GM21423 (cell line): ENCODE data around the gene FOXJ3.

Experiments
- ATAC-seq: cut with Tn5 transposase; IDR thresholded peaks from one replicate; pipeline ENCODE4 v1.9.1; 2021; ENCODE audit warnings: mild to moderate bottlenecking, moderate library complexity; ENCODE audit not compliant: unreplicated experiment

FOXJ3 gene

DNA sequence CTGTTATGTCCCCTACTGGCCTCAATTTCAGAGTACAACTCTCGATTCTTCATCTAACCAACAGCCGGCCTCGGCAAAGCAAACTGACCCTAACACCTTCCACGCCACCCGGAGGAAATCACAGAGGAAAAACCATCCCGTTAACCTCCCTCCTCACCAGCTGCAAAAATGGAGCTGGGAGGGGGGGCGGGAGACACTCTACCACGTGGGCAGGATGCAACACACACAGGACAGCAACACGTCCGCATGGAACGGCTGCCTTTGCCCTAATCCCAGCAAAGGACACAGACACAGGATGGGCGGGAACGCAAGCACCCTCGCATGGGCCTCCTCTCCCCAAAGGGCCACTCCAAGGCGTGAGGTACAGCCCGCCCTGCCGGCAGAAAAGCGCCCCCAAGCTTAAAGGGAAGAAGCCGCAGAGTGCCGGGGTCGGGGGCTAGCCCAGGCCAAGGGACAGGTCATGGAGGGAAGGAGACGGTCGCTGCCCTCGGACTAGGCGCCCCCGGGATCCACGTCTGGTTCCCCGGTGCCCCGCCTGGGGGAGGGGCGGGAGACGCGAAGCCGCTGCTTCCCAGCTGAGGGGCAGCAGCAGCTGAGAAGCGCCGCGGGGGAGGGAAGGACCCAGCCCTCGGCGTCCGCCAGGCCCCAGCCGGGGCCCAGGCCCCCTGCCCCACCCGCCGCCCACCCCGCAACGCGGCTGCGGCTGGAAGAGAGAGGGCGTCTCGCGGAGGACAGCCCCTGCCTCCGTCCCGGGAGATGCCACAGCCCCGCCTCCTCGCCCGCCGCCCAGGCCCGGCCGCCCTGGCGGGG lies 590 bp downstream of the FOXJ3 start:
- ATAC-seq: peak; percentile 35

DNA sequence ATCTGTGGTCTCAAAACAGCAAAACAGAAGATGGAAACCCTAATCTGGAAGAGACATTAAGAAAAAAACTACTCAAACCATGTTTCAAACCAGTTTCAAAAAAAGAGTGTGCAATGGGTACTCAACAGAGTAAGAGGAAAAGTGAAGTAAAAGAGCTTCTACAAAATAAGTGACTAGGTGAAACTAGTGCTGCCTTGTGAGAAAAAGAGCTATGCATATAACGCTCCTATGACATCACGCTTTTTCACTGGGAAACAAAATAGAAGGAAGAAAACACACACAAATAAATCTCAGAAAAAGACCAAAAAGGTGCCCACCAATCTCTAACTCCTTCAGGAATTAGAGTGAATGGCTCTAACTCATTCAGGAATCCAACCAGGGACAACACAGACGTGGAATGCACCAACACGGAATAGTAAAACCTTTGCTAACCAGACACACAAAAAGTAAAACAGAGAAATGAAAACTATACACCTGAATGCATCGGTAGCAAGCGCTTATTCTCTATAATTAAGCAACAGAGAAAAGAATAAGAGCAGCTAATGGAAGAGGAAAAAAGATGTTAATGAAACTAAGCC lies 1.3 kb downstream of the FOXJ3 start:
- peak; percentile 8 for ATAC-seq

DNA sequence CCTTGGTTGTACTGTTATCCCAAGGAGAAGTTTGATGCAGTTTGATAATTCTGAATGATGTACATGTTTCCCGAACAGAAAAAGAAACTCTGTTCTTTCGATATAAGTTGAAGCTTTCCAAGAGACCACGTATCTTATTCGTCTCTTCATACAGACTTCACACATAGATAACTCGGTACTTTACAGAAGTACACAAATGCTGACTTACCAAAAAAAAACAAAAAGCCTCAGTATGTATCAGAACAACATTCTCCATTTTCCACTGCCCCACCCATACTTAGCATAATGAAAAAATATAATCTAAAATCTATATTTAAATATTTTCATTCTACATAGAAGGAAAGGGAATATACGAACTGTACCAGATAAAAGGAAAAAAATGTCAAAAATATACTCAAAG lies 2.2 kb downstream of the FOXJ3 start:
- ATAC-seq: no peak

DNA sequence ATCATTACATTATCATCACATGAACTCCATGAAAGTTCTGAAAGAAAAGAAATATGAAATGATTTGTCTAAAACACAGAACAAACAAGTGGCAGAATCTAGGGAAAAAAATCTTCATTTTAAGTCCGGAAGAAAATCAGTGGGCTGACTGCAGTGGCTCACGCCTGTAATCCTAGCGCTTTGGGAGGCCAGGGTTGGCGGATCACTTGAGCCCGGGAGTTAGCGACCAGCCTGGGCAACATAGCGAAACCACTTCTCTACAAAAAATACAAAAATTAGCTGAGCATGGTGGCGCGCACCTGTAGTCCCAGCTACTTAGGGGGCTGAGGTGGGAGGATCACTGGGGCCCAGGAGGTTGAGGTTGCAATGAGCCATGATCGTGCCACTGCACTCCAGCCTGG lies 4.8 kb downstream of the FOXJ3 start:
- no peak for ATAC-seq

DNA sequence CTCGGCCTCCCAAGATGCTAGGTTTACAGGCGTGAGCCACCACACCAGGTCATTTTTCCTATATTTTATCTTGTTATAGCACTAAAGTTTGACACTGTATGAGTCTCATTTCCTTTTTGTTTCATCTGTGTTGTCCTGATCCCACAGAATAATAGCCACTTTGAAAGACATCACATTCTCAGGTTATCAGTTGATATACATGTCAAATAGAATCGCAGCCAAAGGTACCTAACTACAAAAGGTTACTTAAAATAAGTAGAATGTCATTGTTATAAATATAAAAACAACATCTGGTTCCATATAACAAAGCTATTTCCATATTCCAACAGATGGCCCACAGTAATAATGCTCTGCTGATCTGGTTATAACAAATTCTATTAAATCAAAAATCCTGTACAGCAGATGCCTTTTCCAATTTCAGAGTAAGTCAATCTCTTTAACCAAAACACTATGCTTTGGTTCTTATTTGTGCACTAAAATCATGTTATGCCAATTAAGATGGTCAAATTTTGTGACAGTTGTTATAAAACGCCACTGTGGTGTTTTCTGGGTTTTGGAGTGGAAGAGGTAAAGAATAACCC lies 6.0 kb downstream of the FOXJ3 start:
- ATAC-seq: no peak

DNA sequence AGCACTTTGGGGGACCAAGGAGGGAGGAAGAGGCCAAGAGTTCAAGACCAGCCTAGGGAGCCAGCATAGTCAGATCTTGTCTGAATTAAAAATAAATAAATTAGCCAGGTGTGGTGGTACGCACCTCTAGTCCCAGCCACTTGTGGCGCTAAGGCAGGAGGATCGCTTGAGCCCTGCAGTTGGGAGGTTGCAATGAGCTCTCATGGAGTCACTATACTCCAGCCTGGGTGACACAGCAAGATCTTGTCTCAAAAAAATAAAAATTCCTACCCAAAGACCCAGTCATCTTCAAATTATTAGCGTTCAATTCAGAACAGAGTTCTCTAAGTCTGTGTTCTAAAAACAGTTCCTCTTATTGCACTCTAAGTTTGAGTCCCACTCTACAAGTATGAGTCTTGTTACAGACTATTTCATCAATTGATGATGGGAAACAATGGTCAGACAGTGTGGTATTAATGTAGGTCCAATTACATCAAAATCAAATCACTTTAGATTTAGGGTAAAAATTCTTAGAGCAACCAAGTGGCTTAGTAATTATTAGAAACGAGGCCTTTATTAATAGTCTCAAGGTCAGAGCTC lies 6.9 kb downstream of the FOXJ3 start:
- no peak for ATAC-seq

DNA sequence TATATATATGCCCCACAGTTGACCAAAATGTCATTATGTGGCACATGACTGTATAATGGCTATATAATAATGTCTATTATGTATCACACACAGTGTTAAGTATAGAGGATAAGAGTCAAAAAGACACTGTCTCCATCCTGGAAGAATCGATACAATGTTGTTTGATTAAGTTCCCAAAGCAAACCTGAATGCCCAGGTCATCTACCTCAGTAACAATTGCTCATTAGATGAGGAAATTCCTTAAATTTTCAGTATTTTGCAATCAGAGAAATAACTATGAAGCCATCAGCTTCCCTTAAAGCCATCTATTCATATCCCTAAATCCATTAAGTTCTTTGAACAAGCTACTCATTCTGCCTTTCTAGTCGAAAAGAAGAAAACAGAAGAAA lies 10.0 kb downstream of the FOXJ3 start:
- no peak for ATAC-seq

DNA sequence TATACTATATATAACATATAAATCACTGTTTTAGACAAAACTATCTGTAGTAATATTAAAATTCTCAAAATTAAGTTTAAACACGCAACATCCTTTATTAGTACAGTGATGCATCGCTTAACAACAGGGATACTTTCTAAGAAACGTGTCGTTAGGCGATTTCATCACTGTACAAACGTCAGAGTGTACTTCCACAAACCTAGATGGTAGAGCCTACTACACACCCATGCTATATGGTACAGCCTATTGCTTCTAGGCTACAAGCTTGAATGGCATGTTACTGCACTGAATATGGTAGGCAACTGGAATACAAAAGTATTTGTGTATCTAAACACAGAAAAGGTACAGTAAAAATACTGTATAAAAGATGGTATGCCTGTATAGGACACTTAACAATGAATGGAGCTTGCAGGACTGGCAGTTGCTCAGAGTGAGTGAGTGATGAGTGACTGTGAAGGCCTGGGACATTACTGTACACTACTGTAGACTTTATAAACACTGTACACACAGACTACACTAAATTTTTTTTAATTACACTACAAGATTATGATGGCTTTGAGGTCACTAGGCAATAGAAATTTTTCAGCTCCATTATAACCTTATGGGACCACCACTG lies 10.5 kb downstream of the FOXJ3 start:
- ATAC-seq: no peak

DNA sequence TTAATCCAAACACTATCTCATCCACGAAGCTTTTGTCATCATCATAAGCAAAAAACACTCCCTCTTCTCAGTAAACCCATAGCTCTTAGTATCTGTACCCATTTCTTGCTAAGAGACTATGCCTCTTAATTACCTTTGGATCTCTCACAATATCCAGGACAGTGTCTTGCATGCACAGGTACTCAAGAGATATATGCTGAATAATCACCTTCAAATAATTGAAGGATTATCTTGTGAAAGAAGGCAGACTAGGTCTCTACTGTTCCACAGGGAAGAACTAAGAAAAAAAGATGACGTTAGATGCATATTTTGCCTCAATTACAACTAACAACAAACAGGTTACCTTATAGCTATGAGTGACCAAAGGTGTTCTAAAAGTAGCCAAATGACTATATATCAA lies 11.5 kb downstream of the FOXJ3 start:
- no peak for ATAC-seq

DNA sequence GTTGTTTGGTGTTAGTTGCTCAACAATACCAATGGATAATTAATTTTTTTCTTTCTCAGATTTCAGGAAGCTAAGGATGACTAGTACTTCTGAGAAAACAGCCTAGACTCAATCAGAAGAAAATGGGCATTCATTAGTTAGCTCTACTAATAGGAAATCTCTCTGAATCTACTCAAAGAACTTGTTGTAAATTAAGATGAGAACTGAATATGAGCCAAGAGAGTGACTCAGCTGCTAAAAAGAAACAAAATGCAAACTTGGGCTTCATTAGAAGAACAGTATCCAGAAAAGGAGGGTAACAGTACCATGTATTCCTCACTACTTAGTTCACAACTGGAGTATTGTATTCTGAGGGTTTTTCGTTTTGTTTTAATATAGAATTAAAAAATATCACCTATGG lies 12.5 kb downstream of the FOXJ3 start:
- no peak for ATAC-seq

DNA sequence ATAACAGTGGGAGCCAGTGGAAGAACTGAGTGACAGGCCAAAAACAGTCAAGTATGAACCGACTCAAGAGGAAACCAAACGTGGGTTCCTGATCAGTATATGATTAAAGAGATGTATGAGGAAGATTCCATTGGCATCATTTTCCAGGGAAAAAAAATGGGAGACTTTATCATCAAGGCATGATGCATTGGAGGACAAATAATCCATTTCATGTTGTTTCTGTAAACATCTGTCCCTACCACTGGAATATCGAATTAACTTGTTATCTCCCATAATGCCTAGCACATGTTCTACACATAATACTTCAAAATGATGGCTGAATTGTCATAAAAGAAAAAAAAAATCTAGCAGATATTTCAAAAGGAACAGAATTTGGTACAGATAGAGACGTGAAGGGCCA lies 13.3 kb downstream of the FOXJ3 start:
- ATAC-seq: no peak

DNA sequence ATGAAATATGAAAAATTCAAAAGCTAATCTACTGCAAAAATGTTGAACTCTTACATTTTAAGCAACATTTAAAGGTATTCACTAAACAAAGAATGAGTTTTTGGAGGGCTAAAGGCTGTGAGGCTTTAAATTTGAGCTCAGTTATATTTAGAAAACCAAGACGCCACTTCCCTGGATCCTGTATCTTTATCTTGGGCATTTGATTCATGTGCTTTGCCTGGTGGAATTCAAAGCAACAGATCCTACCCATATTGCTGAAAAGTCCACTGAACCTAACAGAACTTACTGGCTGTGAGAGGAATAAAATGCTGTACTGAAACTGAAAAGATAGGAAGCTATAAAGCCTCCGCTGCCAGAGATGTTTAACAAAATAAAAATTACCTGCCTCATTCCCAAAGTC lies 14.3 kb downstream of the FOXJ3 start:
- no peak for ATAC-seq

DNA sequence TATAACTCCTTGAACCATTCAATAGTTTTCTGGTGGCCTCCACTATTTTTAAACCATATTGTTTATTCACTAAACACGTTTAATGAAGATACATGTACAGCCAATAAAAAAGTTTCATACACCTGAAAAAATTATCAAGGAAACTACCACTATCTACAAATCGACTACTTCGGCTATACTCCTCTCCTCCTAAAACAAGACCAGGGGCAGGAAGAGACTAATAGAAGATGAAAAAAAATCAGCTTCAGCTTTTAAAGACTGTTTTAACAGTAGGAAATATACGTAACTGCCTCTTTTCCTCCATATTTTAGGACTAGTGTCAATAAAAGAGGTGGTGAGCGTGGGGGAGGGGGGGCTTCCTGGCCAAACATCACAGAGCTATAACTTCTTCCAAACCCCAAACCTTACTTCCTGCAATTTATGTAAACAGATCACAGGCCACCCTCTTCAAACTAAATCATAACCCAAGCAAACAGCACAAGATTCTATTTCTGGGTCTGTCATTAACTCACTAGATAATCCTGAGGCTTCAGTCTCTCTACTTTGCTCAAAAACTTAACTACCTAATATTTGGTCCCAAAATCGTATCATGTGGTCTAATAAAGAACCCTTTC lies 15.1 kb downstream of the FOXJ3 start:
- ATAC-seq: no peak

DNA sequence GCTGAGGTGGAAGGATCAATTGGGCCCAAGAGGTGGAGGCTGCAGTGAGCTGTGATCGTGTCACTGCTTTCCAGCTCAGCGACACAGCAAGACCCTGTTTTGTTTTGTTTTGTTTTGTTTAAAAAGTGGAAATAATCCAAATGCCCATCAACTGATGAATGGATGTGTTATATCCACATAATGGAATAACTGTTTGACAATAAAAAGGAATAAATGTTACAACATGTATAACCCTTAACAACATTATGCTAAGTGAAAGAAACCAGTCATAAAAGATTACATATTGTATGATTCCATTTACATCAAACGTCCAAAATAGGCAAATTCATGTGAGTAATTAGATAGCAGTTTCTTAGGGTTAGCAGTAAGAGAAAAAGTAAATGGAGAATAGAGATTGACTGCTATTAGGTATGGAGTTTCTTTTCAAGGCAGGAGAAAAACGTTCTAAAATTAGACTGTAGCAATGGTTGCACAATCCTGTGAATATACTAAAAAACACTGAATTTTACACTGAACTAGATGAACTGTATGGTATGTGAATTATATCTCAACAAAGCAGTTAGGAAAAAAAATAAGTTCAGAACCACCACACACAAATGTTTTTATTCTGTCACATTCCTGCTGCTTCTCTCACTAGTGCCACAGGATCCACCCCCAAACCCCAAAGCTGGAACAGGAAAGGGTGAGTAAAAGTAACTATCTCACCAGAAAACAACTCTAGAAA lies 15.7 kb downstream of the FOXJ3 start:
- ATAC-seq: no peak

DNA sequence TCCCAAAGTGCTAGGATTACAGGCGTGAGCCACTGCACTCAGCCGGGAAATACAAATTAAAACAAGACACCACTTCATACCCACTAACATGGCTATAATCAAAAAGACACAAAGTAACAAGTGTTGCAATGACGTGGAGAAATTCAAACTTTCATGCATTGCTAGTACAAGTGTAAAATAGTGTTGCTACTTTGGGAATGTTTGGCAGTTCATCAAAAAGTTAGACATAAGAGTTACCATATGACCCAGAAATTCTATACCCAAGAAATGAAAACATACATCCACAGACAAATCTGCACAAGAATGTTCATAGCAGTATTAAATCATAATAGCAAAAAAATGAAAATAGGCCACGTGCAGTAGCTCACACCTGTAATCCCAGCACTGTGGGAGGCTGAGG lies 16.4 kb downstream of the FOXJ3 start:
- no peak for ATAC-seq

DNA sequence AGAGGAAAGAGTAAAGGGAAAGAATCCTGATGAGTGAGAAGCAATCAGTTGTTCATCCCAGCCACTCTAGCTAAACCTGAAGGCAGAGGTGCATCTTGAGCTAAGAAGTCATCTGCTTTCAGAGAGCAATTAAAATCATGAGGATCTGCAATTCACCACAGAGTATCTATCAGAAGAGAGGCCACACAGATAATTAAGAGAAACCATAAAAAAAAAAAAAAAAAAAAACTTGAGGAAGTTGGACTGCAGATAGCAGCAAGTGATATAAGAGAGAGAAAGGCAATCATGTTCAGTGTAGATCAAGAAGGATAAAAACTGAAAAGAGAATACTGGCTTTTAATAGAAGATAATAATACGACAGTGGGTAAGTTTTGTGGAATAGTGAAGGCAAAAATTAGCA lies 17.7 kb downstream of the FOXJ3 start:
- ATAC-seq: no peak

DNA sequence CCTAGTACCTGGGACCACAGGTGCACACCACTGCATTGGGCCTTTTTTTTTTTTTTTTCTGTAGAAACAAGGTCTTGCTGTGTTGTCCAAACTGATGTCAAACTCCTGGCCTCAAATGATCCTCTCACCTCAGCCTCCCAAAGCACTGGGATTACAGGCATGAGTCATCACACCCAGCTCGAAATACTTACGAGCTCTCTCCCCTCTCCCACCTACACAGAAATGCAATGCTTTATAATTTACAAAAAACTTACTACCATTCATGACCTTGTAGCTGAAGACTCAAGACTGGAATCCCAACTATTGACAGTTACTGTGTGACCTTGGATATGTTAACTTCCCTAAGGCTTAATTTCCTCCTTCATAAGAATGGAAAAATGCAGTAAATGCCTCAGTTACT lies 18.7 kb downstream of the FOXJ3 start:
- ATAC-seq: no peak

DNA sequence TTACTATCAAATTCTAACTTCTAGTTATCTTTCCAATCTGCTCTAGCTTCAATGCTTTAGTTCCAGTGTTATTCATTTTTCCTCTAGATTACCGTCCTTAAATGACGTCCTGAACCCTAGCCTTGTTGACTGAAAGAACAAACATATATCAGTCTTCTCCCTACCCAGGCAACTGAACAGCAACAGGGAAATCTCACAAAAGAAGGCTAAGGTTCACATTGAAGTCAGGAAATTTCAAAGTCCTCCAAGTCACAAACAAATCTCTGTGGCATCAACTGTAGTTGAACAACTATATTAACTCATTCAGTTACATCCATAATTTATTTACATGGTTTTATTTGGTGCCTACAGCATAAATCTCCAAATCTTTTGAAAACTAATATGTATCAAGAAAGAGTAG lies 19.5 kb downstream of the FOXJ3 start:
- ATAC-seq: no peak

DNA sequence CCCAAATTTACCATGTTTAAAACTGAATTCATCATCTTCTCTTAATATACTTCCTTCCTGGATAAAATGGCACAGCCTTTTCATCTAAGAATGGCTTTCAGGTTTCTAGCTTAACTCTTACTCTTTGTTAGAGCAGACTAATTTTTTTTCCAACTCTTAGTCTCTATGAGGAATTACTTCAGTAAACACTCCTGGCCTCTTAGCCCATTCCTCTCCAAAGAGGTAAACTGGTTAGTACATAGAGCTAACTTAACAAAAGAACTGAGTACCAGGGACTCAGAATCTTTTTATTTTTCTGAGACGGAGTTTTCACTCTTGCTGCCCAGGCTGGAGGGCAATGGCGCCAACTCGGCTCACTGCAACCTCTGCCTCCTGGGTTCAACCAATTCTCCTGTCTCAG lies 21.1 kb downstream of the FOXJ3 start:
- ATAC-seq: no peak

DNA sequence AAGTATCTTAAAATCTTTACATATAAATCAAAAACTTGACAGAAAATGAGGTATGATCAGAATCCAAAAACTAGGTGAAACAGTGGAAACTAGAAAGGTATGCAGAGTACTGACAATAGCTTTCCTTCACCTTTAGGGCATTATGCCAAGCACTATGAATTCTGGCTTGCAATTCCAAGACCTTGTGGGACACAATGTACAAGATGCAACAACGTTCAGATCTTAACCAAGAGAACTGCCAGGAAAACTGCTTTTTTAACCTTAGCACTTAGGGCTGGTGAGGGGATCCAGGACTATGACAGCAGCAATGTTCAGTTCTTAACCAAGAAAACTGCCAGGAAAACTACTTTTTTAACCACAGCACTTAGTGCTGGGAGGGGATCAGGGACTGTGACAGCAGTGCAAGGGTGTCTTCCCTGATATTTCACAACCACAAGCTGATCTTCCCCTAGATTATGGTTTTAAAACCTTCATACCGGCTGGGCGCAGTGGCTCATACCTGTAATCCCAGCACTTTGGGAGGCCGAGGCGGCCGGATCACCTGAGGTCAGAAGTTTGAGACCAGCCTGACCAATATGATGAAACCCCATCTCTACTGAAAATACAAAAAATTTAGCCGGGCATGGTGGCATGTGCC lies 22.3 kb downstream of the FOXJ3 start:
- no peak for ATAC-seq
